Esophagus muscularis mucosa (tissue), 4 donors: Measurements from ENCODE around the gene CCDC146.
A peak's percentile ranks its signal among the peaks of the same experiment; 100 is the strongest.

ENCODE experiments used
- EP300 ChIP-seq: sonication (generic); formaldehyde crosslinking; IDR thresholded peaks from one replicate; pipeline ENCODE4 v1.6.1; 2017; ENCODE audit warnings: antibody characterized with exemption
- POLR2A ChIP-seq: fragments of 450-650 bp; IDR thresholded peaks from one replicate; pipeline ENCODE4 v1.6.1; 2017; ENCODE audit warnings: antibody characterized with exemption, moderate library complexity, mild to moderate bottlenecking, low read depth
- POLR2AphosphoS5 ChIP-seq, 2 donors: sonication (generic); formaldehyde crosslinking; IDR thresholded peaks; one replicate each; pipeline ENCODE4 v1.6.1; 2017; ENCODE audit warnings: antibody characterized with exemption in 2 of 2
- TF ChIP-seq, protein P1 (sequence below), 3 experiments: fragments of 200-600 bp in 2 of 3; fragments of 450-650 bp in 1 of 3; sonication (generic) in 2 of 3; IDR thresholded peaks; one replicate each; pipeline ENCODE4 v1.5.1; 2017 to 2019; ENCODE audit warnings: antibody characterized with exemption in 3 of 3, mild to moderate bottlenecking in 2 of 3, moderate library complexity in 1 of 3

DNA sequence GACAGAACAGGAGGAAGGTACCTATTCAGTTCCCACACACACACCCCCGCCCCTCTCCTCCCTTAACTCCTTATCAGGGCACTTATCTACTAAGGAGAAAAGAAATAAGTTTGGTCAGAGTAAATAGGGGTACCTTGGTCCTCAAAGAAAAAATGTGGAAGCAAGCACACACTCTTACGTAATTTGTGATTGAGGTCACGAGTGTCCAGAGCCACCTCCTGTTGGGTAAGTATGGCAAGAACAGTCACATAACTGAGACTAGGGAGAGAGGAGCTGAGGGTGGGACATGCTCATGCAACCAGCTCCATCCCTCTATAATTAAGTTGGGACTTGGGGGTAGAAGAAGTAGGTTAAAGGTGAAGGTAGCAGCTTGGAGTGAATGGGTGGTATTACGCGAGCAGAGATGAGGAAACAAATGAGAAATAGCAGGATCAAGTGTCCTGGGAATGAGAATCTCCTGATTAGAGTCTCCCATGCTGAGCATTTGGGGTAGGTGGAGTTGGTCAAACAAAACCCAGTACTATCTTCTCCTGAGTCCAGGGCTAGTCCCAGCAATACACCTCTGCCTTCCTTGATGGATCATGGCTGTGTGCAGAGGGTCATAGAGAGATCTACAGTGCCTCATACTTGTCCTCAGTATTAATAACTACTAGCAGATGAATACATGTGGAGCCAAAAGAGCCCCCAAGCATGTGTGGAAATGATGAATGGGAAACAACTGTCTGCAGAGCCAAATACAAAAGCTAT lies 216.6 kb downstream of the CCDC146 start:
- TF ChIP-seq, protein P1, sequence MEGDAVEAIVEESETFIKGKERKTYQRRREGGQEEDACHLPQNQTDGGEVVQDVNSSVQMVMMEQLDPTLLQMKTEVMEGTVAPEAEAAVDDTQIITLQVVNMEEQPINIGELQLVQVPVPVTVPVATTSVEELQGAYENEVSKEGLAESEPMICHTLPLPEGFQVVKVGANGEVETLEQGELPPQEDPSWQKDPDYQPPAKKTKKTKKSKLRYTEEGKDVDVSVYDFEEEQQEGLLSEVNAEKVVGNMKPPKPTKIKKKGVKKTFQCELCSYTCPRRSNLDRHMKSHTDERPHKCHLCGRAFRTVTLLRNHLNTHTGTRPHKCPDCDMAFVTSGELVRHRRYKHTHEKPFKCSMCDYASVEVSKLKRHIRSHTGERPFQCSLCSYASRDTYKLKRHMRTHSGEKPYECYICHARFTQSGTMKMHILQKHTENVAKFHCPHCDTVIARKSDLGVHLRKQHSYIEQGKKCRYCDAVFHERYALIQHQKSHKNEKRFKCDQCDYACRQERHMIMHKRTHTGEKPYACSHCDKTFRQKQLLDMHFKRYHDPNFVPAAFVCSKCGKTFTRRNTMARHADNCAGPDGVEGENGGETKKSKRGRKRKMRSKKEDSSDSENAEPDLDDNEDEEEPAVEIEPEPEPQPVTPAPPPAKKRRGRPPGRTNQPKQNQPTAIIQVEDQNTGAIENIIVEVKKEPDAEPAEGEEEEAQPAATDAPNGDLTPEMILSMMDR (IDR thresholded peaks at IDR 0.05) = no peak
- TF ChIP-seq POLR2A = no peak
- TF ChIP-seq POLR2AphosphoS5 (IDR thresholded peaks at IDR 0.05) = peak in 1 of 2 donors; percentile 16
- no peak for TF ChIP-seq EP300
